HG02798 (cell line): ENCODE results near the gene STOM.
"Not testable (repeated sequence)": the region's sequence is repeated elsewhere in the genome, so short reads cannot be mapped to it uniquely, and the experiment has no call there.

Experiments
- ATAC-seq: cut with Tn5 transposase; IDR thresholded peaks from one replicate; pipeline ENCODE4 v1.9.1; 2021; ENCODE audit warnings: mild to moderate bottlenecking; ENCODE audit not compliant: unreplicated experiment, poor library complexity

The STOM gene

GRCh38 chr9:121303456-121304451, 66.3 kb downstream of the STOM start:
- no peak for ATAC-seq

DNA sequence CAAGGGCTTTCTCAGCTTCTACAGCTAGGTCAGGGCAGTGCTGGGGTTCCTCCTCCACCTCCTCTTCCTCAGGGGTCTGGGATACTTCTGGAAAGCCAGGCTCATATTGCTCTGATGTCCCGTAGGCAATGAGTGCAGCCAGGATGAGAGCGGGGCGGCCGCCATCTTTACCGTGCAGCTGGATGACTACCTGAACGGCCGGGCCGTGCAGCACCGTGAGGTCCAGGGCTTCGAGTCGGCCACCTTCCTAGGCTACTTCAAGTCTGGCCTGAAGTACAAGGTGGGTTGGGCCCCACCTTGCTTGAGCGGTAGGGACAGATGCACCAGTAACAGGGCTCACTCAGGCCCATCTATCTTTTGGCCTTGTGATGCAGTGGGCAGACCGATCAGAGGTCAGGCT, 67.3 kb downstream of the STOM start:
- ATAC-seq: no peak

DNA sequence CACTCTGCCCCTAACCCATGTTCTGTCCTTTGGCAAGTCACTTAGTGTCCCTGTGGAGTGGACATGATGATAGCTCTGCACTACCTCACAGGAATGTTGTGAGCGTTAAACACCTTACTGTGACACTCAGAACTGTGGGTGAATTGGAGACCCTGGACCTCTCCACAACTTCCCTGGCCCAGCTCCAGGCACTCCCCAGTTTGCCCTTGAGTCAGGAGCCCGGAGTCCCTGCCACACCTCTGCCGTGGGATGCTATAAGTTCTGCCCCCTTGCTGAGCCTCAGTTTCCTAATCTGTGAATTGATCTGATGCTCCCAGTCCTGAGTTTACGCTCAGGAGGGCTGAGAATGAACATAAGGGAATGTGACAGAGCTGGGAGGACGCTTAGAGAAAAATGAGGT, 67.7 kb downstream of the STOM start:
- no peak for ATAC-seq

GRCh38 chr9:121301881-121302286, 68.2 kb downstream of the STOM start:
- ATAC-seq: no peak

GRCh38 chr9:121300283-121301119, 69.5 kb downstream of the STOM start:
- no peak for ATAC-seq

GRCh38 chr9:121299467-121300282, 70.4 kb downstream of the STOM start:
- ATAC-seq: no peak

GRCh38 chr9:121298689-121299466, 71.2 kb downstream of the STOM start:
- no peak for ATAC-seq

DNA sequence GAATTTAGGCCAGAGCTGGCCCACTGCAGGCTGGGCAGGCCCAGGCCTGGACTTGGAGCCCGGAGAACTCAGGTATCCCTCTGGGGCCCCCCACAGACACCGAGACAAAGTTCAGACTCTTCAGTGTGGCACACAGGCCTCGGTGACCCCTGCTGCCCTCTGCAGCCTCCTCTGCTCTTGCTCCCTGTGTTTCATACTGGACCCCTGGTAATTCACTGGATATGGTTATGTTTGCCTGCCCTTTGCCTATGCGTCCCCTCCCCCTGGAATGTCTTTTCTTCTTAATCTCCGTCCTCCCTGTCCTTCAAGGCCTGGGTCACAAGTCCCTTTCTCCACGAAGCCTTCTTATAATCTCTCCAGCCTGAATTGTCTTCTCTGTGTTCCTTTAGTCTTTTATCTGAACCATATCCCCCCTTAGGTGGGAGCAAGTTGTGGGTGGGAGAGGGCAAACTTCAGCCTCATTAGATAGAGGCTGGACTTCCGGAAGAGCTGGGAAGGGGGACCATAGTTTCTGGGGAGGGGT, 72.0 kb downstream of the STOM start:
- ATAC-seq: no peak

DNA sequence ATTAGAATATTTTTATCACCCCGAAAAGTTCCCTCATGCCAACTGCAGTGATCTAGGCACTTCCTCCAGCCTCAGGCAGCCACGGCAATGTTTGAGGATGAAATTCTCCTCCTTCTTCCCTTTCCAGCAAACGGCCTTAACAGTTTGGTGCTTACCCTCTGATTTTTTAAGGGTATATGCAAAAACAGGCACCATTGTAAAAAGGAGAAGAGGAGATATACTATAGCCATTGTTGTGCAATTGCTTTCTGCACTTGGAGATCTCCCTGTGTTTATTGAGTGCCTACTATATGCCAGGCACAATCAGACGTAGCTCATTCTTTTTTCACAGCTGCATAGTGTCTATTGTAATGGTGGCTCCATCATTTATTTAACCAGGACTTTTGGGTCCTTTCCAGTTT, 72.7 kb downstream of the STOM start:
- ATAC-seq: no peak

DNA sequence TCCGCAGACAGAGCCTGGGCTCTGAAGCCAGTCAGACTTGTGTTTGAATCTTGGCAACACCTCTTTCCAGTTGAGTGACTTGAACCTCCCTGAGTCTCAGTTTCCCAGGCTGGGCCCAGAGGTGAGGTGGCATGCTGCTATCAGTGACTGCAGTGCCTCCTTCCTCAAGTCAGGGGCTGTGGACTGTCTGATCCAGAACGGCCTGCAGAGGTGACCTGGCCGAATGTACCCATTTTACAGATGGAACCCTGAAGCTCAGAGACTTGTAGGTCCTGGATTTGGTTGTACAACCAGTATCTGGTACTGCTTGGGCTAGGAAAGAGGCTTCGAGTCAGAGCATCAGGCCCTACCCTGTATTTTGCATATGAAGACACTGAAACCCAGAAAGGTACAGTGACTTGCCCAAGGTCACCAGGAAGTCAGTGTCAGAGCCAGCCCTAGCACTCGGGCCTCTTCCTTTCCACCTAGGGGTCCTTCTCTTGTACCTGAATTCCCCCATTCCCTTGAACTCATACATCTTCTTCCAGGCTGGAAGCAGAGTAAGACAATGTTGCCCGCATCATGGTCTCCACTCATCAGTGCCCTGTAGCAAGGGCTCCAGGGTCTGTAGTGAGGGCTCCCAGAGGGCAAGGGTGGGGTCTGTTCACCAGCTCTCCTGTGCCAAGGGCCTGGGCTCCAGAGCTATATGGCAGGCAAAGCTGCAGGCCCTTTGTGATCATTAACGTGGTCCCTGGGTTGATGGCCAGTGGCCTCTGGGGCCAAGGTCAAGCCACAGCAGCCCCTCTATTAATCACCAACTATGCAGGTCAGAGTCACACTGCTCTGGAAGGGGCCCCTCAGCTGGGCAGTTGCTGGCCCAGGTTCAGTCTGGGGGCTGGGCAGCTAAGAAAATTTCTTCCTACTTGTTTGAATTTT, 73.6 kb downstream of the STOM start:
- no peak for ATAC-seq

- ATAC-seq: no peak
Observed at GRCh38 chr9:121295662-121296191, 74.3 kb downstream of the STOM start.

DNA sequence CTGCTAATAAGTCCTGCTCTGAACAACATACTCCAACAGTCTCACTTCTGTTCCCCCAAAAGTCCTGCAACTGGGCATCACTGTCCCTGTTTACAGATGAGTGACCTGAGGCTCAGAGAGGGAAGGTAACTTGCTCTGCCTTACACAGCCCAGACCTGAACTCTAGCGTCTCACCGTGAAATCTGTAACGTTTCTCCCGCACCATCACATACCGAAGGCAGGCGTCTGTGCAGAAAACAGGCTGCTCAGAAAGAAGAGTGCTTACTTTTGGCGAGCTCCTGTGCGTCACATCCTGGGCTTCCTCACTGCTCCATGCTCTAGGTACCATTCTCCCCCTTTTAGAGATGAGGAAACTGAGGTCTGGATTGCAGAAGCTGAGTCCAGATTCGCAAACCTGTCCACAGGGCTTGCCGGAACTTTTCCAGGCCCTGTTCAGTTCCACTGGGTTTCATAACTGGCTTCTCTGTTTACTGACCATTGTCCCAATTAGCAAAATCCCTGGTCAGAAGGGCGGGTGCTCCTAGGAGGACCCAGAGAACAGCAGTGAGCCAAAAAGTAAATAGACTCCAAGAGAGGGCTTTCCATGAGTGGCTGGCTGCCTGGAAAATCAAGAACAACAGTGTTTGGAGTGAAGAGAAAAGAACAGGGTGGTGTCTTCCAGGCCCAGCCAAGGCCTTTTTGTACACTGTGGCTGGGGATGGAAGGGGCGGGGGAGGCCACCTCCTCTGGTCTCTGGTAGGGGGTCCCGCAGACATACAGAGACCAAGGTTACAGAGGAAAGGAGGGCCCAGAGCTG, 75.0 kb downstream of the STOM start:
- ATAC-seq: no peak

GRCh38 chr9:121294151-121294743, 75.8 kb downstream of the STOM start:
- no peak for ATAC-seq

- no peak for ATAC-seq
Observed at GRCh38 chr9:121292801-121293241, 77.2 kb downstream of the STOM start.

GRCh38 chr9:121292051-121292450, 78.0 kb downstream of the STOM start:
- no peak for ATAC-seq

GRCh38 chr9:121291536-121291935, 78.5 kb downstream of the STOM start:
- ATAC-seq: not testable (repeated sequence)
